Nucleus accumbens (tissue), 56 donors: Measurements from ENCODE around the gene HCFC1R1.
"Not testable (repeated sequence)": the region's sequence is repeated elsewhere in the genome, so short reads cannot be mapped to it uniquely, and the experiment has no call there.

Experiments
- DNase-seq, 56 donors: peaks; one replicate each; lab custom pipeline; 2025; lab: John Stamatoyannopoulos, UW

The HCFC1R1 gene

GRCh38 chr16:3023669-3024478 lies at the start of gene HCFC1R1, which contains the start of gene THOC6:
HCFC1R1 (minus strand) TSS chr16:3023942; CDS start chr16:3023941, 1 bp downstream.
THOC6 (plus strand) TSS chr16:3024035; CDS start chr16:3024327, 292 bp downstream.
- peak; percentile 77 to 98 (median 95) for DNase-seq

DNA sequence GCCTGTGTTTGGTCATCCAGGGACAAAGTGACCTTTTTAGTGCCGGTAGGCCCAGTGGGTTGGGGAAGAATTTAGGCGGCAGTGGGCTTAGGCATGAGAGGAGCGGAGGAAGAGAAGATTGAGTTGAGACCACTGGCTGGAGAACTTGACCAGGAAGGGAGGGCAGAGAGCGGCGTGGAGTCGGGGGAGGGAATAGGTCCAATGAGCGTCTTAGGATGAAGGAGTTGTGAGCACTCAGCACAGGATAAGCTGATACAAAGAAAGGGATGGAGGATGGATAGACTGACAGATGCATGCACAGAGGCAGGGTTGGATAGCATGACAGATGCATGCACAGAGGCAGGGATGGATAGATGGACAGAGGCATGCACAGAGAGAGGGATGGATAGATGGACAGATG lies 49.7 kb upstream of the HCFC1R1 start:
- no peak for DNase-seq

GRCh38 chr16:3072576-3073263 lies 49.0 kb upstream of the HCFC1R1 start:
- DNase-seq = not testable (repeated sequence)

GRCh38 chr16:3072148-3072547 lies 48.4 kb upstream of the HCFC1R1 start:
- DNase-seq = not testable (repeated sequence)

DNA sequence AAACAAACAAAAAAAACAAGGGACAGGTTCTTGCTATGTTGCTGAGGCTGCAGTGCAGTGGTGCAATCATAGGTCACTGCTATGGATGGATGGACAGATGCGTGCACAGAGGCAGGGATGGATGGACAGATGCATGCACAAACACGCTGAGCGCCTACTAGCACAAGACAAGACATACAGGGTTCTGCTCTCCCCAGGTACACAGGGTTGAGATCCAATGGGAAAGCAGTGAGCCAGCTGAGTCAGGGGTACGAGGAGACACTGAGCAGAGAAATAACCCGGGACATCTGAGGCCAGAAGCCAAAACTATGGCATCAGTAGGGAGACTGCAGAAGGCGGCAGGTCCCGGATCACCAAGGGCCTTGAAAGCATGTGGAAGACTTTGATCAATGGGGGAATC lies 47.9 kb upstream of the HCFC1R1 start:
- DNase-seq = no peak

- DNase-seq = no peak
Observed at GRCh38 chr16:3070608-3071111, 46.9 kb upstream of the HCFC1R1 start.

DNA sequence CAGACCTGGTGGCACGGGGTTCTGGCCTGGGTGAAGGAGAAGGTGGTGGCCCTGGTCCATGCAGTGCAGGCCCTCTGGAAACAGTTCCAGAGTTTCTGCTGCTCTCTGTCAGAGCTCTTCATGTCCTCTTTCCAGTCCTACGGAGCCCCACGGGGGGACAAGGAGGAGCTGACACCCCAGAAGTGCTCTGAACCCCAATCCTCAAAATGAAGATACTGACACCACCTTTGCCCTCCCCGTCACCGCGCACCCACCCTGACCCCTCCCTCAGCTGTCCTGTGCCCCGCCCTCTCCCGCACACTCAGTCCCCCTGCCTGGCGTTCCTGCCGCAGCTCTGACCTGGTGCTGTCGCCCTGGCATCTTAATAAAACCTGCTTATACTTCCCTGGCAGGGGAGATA lies 45.4 kb upstream of the HCFC1R1 start:
- not testable (repeated sequence) for DNase-seq

DNA sequence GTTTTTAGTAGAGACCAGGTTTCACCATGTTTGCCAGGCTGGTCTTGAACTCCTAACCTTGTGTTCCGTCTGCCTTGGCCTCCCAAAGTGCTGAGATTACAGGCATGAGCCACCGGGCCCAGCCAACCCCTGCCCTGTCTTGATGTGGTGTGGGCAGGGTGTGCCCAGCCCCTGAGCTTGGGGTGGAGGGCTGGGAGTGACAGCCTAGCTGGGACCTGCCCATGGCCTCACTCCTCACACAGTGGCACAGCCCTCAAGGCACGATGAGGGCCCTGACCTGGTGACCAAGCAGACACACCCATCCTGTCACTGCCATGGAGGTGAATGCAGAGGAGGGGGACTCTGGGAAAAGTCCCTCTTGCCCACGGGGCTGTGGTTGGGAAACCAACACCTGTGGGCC lies 44.7 kb upstream of the HCFC1R1 start:
- DNase-seq = no peak

DNA sequence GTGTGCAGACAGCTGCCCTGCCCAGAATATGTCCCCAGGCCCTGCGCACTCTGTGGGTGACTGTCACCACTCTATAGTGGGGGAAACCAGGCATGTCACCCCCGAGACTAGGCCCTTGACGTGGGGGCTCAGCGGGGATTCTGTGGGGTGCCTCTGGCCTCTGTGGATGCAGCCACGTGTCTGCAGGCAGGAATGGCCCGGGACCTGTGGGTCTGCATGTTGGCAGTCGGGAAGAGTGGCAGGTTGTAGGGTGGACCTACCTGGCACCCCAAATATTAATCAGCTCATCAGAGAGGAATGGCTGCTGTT lies 42.7 kb upstream of the HCFC1R1 start:
- DNase-seq = no peak

DNA sequence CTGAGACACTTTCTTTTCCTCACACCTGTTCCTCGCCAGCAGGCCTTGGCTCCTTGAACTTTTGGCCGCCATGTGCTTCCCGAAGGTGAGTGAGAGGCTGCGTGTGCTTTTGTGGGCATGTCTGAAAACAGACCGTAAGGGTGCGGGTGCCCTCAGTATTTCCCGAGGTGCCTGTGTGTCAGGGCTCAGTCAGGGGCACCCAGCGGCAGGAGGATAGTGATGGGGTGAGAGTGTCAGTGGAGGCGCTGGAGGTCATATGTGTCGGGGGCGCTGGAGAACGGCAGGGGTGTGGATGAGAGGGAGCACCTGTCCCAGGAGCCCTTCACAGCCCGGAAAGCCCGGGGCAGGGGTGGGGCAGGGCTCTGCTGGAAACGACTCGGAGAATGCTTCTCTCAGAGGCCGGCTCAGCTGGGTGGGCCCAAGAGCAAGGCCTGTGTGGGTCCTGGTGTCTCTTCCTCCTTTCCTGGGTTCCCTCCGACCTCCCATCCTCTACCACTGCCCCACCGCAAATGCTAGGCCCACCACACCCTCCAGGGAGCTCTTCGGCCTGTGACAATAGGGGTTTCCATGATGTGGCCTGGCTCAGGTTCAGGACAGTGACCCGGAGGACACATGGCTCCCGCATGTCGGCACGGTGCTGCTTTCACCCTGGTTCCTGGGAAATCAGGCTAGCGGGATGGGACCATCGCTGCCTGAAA lies 42.1 kb upstream of the HCFC1R1 start:
- no peak for DNase-seq

GRCh38 chr16:3065069-3065741 lies 41.5 kb upstream of the HCFC1R1 start, which contains the start of gene IL32:
IL32 (plus strand) TSS chr16:3065640; CDS start chr16:3065812, 172 bp downstream.
- DNase-seq = no peak

DNA sequence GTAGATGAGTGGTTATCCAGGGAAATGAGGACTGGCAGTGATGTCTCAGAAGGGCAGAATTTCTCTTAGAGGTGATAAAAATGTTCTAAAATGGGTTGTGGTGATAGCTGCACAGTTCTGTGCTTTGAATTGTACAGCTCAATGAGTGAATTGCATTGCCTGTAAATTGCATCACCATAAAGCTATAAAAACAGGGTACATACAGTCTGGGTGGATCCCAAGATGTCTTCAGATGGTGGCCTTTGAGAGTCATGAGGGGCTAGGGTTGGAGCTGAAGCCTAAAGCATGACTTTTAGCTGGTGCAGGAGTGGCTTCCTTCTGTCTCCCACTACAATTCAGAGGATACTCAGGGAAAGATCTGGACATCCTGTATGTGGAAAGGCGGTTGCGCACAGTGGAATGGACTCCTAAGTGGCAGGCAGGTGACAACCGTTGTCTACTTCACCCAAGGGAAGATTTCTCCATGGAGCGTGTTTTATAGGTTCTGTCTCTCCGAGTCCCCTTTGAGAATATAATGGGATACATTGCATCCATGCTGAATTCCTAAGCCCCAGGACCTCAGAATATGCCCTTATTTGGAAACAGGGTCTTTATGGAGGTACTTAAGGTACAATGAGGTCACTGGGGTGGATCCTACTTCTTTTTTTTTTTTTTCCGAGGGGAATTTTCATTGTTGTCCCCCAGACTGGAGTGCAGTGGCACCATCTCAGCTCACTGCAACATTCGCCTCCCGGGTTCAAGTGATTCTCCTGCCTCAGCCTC lies 40.1 kb upstream of the HCFC1R1 start:
- no peak for DNase-seq

DNA sequence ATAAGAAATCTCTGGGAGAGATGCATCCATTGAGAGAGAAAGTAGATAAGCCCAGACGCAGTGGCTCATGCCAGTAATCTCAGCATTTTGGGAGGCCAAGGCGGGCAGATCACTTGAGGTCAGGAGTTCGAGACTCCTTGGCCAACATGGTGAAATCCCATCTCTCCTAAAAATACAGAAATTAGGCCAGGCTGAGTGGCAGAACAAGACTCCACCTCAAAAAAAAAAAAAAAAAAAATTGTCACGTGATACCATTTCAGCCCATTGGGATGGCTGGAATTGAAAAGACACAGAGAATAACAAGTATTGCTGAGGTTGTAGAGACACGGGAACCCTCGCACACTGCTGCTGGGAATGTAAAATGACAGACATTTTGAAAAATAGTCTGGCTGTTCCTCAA lies 38.8 kb upstream of the HCFC1R1 start:
- DNase-seq = no peak

- no peak for DNase-seq
Observed at GRCh38 chr16:3060339-3061127, 36.8 kb upstream of the HCFC1R1 start.

DNA sequence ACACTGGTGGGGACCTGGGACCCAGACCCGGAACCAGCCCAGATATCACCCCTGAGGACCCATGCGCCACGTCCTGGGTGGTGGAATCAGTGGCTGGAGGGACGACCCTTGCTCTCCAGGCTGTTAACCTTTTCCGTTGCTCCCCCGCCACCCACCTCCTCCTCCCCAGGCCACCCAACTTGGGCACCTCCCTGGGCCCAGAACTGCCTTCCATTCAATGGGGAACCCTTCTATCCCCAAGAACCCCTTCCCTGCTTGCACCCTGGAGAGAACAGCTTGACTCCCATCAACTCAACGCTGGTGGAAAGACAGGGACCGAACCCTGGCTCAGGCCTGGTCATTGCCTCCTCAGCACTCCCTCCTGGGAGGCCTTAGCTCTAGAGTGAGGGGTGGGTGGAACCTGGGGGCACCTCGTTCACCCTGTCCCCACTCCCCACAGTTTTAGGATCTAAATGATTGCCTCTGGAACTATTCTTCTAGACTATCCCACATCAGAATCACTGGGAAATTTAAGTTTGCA lies 36.0 kb upstream of the HCFC1R1 start:
- DNase-seq = peak in 2 of 56 donors; percentile 6 to 33

GRCh38 chr16:3059041-3059722 lies 35.4 kb upstream of the HCFC1R1 start:
- DNase-seq = peak in 53 of 56 donors; percentile 25 to 85 (median 63)

GRCh38 chr16:3058139-3059030 lies 34.6 kb upstream of the HCFC1R1 start:
- DNase-seq = peak in 28 of 56 donors; percentile 6 to 48 (median 27)
